T-helper 2 cell treated with Interferon-gamma antibody and Interleukin-4, amounts not matched to agents 100 ng/mL and 5 ng/mL, for 36 hours (primary cell): ENCODE data around the gene DAGLA. TPM values are rescaled to one million over a fixed set of nuclear protein-coding genes. Genes with fewer than 3 reads are reported as not detected.

Experiments
- intact Hi-C: fragments of 100-400 bp; cut with micrococcal nuclease; formaldehyde crosslinking; loops from one replicate; pipeline ENCODE4 v1.15.1; 2023
- total RNA-seq: library from RNA; stranded (reverse); gene quantifications from 2 replicates; pipeline ENCODE4 v1.2.3, GENCODE V29; 2022

Gene DAGLA
- total RNA-seq, 1 donor from 2014 or later: 0.07 TPM

DNA sequence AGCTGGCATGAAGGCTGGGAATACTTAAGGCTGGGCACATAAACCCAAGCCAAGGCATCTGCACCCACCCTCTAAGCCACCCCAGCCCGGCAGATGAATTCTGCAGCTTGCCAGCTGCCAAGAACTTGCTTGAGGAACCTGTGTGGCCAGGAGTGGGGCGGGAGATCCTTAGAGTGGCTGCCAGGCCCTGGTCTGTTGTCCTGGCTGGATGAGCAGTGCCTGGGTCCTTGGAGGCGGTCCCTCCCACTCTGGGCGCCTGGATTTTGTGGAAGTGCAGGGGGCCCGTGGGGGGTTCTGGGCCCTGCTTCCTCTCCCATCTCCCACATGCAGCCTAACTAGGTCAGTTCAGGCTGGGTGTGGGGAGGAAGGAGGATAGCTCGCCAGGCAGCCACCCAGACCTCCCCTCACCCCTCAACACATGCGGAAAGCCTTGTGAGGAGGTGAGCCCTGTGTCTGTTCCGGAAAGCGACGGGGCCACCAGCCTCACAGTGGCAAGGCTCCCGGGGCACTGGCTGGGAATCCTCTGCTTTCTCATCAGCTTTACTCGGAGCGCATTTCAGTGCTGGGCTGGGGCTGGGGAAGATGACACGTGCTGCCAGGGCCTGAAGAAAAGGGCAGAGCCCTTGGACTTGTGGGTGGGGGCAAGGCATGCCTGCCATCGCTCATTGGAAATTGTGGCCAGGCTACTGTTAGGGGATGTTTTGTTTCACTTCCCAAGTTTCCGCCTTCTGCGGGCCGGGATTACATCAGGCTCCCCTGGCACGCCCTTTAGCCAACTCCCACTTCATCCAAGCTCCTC is 8.4 kb downstream of the DAGLA start:
- intact Hi-C loops: no loop called here

DNA sequence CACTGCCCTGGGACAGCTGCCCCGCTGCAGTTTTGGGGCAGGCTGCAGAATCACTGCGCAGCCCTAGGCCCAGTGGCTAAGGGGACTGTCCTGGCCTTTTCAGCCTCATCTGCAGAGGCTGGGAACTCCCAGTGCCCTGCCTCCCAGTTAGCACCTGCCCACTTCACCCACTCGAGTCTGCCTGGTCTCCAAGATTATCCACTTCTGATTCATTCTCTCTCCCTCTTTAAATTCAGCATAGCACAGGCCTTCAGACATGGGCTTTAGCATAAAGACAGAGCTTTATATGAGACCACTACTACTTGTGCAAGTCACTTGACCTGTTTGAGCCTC is 8.9 kb downstream of the DAGLA start:
- intact Hi-C loops: no loop called here

DNA sequence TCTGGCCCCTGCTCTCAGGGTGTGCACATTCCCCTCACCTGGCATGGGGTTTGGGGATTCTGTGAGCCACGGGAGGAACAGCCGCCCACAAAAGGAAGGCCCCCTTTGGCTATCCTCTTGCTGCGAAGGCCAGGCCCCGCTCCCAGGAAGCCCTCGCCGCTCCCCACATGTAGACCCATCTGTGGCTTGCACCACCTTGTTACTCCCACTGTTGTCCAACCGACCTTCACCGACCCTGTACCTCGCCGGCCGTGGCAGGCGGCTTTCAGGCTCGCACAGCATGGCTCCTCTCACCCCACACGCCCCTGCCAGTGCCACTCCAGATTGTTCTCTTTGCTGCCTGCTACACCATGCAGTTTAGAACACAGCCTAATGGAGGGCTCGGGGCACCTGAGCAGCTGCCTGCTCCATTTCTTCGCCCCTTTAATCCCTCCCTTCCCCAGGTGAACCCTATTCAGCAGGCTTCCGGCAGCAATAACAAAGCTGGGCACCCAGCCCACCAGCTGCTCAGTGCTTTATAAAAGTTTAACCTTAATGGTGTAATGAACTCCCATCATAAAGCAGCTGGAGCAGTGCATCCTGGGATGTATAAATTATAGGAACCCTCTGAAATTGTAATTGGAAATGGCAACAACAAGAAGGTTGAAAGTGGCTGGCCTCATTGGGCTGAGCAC is 10.7 kb downstream of the DAGLA start:
- intact Hi-C loops: no loop called here

DNA sequence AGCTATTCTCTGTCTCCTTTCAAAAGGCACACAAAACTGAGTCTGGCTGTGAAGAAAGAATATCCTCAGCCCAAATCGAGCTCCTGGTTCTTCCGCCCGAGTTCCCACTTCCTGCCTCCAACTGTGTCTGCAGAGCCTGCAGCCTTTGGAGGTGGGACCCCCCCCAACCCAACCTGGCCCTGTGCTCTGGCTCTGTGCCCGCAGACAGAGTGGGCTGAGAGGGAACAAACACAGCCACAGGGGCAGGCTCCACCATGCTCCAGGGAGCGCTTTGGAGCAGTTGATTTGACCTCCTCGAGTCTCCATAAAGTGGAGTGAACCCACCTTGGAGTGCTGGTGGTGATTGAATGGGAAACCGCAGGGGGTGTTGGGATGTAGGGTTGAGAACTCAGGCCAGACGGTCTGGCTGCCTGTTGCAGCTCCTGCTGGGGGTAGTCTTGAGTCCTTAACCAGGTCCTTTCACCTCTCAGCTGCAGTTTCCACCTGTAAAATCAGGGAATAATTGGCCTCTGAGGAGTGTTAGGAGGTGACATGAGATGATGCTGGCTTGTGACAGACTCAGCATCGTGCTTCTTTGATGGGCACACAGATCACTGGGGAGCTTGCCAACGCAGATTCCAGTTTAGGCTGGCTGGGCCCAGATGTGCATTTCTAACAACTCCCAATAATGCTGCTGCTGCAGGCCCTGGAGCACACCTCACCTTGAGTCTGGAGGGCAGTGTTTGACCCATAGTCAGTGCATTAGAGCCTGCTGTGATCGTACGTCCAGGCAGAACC is 11.4 kb downstream of the DAGLA start:
- intact Hi-C loops: no loop called here

DNA sequence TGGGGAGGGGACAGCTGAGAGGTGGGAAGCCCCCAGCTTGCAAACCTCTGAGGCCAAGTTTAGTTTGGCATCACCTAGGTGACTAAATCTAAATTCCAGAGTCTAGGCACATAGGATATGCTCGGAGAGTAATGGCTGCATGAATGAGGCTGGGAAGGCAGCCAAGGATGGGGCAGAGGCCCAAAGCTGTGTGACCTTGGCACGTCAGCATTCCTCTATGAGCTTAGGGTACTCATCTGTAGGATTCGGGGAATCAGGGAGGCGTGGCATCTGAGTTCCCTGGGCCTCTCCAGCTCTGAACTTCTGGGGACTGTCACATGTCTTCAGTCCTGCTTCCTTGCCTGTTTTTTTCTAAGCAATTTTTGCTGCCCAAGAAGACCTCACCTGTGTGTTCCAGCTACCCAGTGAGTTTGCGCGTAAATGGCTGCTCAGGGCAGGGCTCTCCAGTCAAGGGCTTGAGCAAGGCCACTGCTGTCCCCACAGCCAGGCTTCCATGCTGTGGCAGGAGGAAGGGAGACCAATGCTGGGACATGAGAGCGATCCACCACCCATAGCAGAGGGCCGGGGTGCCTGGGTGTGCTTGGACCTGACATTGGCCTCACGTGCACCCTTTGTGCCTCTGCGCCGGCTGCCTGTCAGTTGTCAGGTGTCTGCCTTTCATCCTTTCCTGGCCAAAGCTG is 13.9 kb downstream of the DAGLA start:
- intact Hi-C loops: no loop called here

DNA sequence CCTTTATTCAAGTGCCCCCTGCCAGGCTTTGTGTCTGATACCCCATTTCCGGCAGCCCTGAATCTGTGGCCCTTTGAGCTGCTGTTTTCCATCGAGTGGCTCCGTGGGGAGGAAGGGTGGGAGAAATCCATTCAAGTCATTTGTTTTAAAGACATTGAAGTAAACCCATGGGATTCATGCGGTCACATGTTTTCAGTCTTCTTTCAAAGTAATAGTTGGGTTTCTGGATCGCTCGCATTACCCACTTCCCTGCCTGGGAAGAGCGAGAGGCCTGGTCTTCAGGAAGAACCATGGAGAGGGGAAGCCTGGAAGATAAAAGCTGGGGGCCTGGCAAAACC is 14.4 kb downstream of the DAGLA start:
- intact Hi-C loops: no loop called here

DNA sequence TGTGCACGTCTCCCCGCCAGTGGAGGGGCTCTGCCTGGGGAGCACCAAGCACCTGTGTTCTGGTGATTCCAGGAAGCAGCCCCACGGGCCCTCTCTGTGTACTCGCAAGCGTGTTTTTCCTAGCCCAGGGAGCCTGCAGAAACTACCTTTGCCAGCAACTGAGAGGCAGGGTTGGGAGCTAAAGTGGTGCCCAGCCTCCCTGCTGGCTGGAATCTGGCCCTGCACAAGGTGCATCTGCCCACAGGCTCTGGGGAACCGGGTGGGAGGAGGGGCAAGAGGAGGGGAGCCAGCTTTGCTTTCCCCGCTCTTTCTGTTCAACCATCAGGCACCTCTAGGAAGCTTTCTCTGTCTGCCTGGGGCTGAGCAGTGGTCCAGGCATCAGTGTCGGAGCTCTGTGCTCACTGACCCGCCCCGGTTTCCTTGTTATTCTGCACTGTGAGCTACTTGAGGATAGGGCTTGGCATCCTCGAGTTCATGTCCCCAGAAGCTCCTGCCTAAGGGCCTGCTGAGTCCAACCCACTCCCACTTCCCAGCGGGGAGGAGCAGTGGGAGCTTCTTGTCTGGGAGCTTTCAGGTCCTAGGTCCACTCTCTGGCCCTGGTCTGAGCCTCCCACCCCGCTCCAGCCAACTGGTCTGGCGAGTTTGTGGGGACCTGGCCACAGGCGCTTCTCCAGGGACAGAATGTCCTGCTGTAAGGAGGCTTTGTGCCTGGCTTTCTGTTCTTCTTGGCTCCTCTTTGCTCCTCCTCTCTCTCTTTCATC is 14.9 kb downstream of the DAGLA start:
- intact Hi-C loops: loop anchor here (5.0 kb wide), 1 partner anchor 37 kb away; no protein-coding TSS in a partner anchor

DNA sequence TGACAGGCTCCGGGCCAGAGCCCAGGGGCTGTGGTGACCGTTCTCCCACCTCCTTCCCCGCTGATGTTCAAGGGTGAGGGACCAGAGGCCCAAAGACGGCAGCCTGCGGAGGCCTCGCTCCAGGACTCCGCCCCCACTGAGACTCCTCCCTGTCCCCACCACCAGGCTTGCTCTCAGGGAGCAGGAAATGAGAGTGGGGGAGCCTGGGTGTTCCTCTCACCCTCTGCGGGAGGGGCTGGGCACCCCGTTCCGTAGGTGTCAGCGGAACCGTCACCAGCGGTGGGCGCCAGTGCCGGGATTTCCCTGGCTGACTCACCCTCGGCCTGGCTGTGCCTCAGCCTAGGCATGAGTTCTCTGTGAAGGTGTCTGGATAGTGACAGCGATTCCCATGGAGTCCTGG is 15.7 kb downstream of the DAGLA start:
- intact Hi-C loops: loop anchor here (5.0 kb wide), 1 partner anchor 36 kb away; no protein-coding TSS in a partner anchor

DNA sequence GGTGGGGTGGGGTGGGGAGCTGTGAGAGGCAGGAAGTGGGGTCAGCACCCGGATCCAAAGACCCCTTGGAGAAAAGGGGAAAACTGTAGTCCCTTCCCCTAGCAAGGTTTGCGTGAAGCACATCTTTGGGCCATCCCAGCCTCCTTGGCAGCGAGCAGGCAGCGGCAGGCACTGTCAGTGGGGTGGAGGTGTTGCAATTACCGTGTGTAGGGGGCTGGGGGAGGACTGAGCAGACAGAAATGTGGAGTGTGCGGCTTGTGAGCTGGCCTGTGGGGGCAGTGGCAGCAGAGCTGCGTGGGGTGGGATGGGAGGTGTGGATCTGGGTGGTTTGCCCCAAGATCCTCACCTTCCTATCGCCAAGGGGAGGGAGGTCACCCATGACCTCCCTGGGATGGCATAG is 16.4 kb downstream of the DAGLA start:
- intact Hi-C loops: loop anchor here (5.0 kb wide), 1 partner anchor 36 kb away; no protein-coding TSS in a partner anchor

DNA sequence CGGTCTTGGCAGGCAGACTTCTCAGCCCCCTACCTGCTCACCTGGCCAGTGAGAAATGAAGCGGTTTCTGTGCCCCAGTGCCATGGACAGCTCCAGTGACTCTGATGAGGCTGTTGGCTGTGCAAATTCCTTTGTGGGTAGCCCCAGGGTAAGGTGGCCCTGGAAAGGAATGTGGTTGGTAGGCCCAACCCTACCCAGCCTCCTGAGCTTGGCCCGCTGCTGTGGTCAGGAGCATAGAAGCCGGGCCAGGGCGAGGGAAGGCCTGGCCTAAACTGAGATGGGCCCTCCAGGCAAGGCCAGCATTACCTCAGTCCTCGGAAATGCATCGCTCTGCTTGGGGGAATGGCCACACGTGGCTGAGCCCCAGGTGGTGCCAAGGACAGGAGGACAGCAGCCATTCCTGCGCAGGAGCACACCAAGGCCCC is 16.9 kb downstream of the DAGLA start:
- intact Hi-C loops: loop anchor here (5.0 kb wide), 1 partner anchor 35 kb away; no protein-coding TSS in a partner anchor

DNA sequence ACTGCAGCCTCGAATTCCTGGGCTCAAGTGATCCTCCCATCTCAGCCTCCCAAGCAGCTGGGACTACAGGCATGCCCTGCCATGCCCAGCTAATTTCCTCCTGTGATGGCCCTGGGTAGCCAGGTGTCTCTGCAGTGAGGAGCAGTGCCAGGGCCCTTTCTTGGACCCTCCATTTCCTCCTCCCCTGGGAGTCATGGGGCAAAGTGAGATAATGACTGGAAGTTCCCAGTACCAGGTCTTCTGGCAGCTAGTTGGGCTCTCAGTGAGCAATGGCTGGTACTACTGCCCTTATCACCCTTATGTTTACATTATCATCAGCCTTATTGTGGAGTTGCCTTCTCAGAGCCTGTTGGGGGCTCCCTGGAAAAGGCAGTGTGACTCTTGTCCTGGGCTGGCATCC is 17.6 kb downstream of the DAGLA start:
- intact Hi-C loops: loop anchor here (5.0 kb wide), 1 partner anchor 35 kb away; no protein-coding TSS in a partner anchor

DNA sequence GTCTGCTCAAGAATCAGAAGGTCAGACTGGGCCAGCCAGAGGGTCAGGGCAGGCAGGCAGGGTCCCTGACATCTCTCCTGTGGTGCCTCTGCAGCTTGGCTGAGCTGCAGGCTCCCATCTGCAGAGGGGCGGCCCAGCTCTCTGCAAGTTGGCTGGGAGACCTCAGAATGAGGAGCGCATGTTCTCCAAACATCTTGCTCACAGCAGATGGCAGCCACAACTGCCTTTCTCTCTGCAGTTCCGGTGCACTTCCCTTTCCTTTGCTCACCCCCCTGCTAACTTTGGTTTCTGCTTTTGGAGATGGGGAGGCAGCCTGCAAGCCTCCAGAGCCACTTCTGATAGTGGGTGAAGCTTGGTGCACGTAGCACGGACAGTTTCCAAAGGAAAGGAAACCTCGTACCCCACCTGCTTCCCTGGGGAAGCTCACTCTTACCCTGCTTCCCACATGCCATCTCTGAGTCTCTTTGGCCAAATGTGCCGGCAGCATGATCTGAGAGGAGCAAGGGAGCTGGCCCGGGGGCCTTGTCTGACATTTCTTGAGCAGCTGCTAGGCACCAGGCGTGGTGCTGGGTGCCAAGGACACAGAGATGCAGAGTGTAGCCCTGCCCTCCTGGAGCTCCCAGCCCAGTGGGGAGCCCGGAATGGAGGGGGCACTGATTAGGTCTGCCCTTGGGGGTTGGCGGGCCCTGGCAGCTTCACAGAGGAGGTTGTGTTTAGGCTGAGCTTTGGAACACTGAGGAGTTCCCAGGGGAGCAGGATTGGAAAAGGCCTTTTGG is 18.2 kb downstream of the DAGLA start:
- intact Hi-C loops: loop anchor here (5.0 kb wide), 1 partner anchor 34 kb away; no protein-coding TSS in a partner anchor

DNA sequence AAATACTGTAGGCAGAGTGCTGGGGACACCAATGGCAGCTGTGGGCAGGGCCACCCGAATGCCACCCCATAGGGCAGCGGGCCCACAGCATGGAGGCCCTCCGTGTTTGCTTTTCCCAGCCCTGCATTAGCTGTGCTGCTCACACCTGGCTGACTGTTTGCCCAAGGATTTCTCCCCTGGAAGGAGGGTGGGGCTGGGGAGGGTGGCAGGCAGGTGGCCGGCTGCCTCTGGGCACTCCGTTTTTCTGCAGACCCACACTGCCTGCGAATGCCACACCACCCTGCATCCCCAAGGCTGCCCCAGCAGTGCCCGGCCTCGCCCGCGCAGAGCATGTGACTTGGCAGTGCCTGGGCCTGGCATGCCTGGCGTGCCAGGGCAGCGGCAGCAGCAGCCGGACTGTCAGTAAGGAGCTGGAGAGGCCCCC is 19.6 kb downstream of the DAGLA start:
- intact Hi-C loops: loop anchor here (5.0 kb wide), 1 partner anchor 33 kb away; no protein-coding TSS in a partner anchor

DNA sequence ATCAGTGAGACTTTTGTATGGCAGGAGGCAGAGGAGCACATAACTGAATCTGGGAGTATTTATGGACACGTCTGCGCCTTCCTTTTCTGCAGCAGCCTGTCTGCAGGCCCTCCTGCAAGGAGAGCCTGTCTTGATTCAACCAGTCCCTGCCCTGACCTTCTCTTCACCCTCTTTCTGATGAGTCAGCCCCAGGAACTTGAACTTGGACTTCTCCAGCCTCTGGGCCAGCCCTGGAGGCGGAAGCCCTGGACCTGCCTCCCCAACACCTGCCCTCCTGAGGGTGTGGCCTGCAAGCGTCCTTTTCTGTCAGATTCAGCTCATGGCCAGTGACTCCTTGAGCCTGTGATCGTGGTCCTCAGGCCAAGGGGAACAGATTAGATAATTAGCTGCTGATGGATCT is 20.0 kb downstream of the DAGLA start:
- intact Hi-C loops: no loop called here

DNA sequence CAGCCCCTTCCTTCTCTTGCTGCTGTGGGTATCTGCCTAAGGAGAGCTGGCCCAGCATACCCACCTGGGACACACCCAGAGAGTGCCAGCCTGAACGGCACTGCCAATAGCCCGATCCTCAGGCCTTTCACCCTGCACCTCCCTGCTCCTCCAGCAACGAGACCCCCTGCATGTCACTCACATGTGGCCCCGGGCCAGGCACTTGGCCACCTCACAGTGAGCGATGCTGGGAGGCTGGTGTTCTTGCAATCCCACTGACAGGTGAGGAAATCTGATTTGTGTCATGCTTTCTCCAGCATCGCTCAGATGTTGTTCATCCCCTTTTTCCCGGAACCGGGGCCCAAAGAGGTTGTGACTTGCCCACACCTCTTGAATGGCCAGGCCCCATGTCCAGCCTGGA is 20.5 kb downstream of the DAGLA start:
- intact Hi-C loops: no loop called here

DNA sequence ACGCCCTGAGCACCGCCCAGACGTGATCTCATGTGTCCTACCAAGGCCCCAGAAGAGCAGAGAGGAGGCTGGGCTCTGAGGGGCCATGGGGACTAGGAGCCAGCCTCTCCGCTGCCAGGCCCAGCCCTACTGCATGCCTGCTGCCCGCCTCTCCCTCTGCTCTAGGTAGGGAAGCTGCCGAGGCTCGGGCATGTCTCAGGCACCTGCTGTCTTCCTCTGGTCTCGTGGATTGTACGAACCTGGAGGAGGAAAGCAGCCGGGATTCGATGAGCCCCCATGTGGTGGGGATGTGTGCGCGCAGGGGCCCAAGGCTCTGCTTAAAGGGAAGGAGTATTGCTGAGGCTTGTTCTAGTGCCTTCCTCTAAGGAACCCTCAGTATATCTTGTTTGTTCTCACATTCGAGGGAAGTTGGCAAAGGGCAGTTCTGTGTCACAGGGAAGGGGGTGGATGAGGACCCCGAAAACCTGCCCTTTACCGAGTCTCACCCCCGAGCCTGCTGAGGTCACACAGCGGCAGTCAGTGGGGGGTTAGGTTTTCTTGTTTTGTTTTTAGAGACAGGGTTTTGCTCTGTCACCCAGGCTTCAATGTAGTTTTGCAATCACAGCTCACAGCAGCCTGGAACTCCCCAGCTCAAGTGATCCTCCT is 21.2 kb downstream of the DAGLA start:
- intact Hi-C loops: no loop called here

DNA sequence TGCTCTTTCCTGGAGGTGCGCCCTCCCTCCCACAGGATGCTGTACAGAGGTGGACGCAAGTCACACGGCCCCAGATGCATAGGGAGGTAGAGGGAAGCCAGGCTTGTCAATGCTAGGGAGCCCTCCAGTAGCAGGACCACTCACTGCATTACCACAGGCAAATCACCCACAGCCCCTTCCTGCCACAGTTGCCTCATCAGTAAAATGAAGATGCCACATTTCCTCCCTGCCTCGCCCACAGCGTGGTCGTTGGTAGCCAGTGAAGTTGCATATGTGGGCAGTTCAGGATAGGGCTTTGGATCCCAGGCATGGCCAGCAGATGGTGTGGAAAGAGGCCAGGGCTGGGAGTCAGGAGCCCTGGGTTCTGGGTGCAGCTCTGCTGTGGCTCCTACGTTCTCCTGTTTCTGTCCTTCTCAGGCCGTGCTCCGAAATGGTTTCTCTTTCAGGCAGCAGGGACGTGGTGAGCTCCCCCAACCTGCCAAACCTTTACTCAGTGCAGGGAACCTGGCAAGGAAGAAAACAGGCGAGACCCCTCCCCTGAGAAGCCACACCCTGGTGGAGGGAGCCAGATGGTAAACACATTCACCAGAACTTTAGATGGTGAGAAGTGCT is 22.6 kb downstream of the DAGLA start:
- intact Hi-C loops: no loop called here

DNA sequence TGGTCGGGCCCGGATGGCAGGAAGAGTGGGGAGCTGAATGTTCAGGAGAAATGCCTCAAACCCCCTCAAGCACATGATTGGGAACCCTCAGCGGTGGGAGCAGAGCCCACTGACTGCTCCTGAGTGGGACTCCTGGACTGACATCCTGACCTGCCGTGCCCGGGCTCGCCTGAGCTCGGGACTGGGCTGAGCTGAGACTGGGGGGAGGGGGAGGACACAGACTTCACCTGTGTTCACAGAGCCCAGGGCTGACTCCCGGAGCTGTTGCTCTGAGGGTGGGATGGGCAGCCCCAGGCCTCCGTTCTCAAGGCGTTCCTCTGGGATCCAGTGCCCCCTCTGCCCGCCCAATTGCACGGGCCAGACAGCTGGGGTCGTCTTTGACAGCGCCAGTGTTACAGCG is 24.6 kb downstream of the DAGLA start:
- intact Hi-C loops: no loop called here
